Activated CD8-positive, alpha-beta memory T cell treated with anti-CD3 and anti-CD28 coated beads for 24 hours (primary cell): ENCODE data around the gene TMEM245.
"Not testable (repeated sequence)": the region's sequence is repeated elsewhere in the genome, so short reads cannot be mapped to it uniquely, and the experiment has no call there.

ENCODE experiments used
- DNase-seq: peaks from one replicate; pipeline ENCODE4 v3.0.0-alpha.2; 2020

Gene TMEM245

GRCh38 chr9:108980893-108981292 lies 138.9 kb downstream of the TMEM245 start:
- no peak for DNase-seq

GRCh38 chr9:108978205-108978604 lies 141.5 kb downstream of the TMEM245 start:
- no peak for DNase-seq

- DNase-seq, result no peak
Measured at GRCh38 chr9:108973895-108974294, 145.9 kb downstream of the TMEM245 start.

- DNase-seq, result no peak
Measured at GRCh38 chr9:108972626-108973209, 147.0 kb downstream of the TMEM245 start.

GRCh38 chr9:108972186-108972585 lies 147.6 kb downstream of the TMEM245 start:
- no peak for DNase-seq

- not testable (repeated sequence) for DNase-seq
Measured at GRCh38 chr9:108971392-108971791, 148.4 kb downstream of the TMEM245 start.

GRCh38 chr9:108967916-108968315 lies 151.8 kb downstream of the TMEM245 start:
- no peak for DNase-seq
